CD4-positive, alpha-beta T cell treated with Interleukin-1 beta for 1 hour (primary cell): Measurements from ENCODE around the gene ANKRD28.
"Not testable (repeated sequence)": the region's sequence is repeated elsewhere in the genome, so short reads cannot be mapped to it uniquely, and the experiment has no call there.

ENCODE experiments used
- DNase-seq, 2 donors: peaks; one replicate each; pipeline ENCODE4 v3.0.0-alpha.2; 2020 to 2022

ANKRD28 gene

GRCh38 chr3:15633766-15634598 lies 163.8 kb downstream of the ANKRD28 start:
- DNase-seq = no peak

- no peak for DNase-seq
Observed at GRCh38 chr3:15633159-15633558, 164.6 kb downstream of the ANKRD28 start.

- DNase-seq = no peak
Observed at GRCh38 chr3:15632212-15632580, 165.6 kb downstream of the ANKRD28 start.

- DNase-seq = no peak
Observed at GRCh38 chr3:15631426-15632211, 166.2 kb downstream of the ANKRD28 start.

- DNase-seq = no peak
Observed at GRCh38 chr3:15630646-15631350, 167.0 kb downstream of the ANKRD28 start.

- peak; percentile 73 to 80 for DNase-seq
Observed at GRCh38 chr3:15629860-15630597, 167.8 kb downstream of the ANKRD28 start.

GRCh38 chr3:15628967-15629366 lies 168.8 kb downstream of the ANKRD28 start:
- DNase-seq = no peak

- peak in 1 of 2 donors; percentile 45 for DNase-seq
Observed at GRCh38 chr3:15623535-15624440, 174.0 kb downstream of the ANKRD28 start.

- DNase-seq = not testable (repeated sequence)
Observed at GRCh38 chr3:15619659-15620464, 177.9 kb downstream of the ANKRD28 start.
